Panc1 (cell line): ENCODE measurements around the gene CLDN34. TPM values are rescaled to one million over a fixed set of nuclear protein-coding genes. Genes with fewer than 3 reads are reported as not detected.

Experiments used
- ATAC-seq: fragments of 200-7000 bp; cut with Tn5 transposase; 2 replicates; pipeline ENCODE4 v1.9.1; 2020; ENCODE audit warnings: mild to moderate bottlenecking, moderate library complexity
- BruUV-seq: library from RNA; stranded (reverse); fragments of 400-500 nt; replicated peaks from 2 replicates; lab custom pipeline; 2021; lab: Mats Ljungman, UMichigan
- CTCF ChIA-PET: fragments of 300-600 bp; sonication (Branson Sonifier 250); formaldehyde crosslinking; loops from one replicate; lab custom pipeline; 2022; ENCODE audit warnings: antibody characterized with exemption; lab: Charles Lee
- POLR2A ChIA-PET: fragments of 300-600 bp; sonication (Branson Sonifier 250); formaldehyde crosslinking; loops from one replicate; lab custom pipeline; 2022; ENCODE audit warnings: antibody characterized with exemption; lab: Charles Lee
- DNase-seq: peaks from one replicate; pipeline ENCODE4 v3.0.0-alpha.2; 2010; ENCODE audit warnings: low read depth, low spot score
- H3K27ac ChIP-seq: 2 replicates; pipeline ENCODE4 v1.5.1; 2011; ENCODE audit warnings: mild to moderate bottlenecking, low read length, inconsistent platforms
- H3K27me3 ChIP-seq: fragments of 200-500 bp; sonication (Bioruptor generic); 2 replicates; pipeline ENCODE4 v1.6.0; 2014; ENCODE audit warnings: low read length, inconsistent platforms; ENCODE audit not compliant: control insufficient read depth, insufficient read depth
- H3K36me3 ChIP-seq: fragments of 200-500 bp; sonication (Bioruptor generic); 2 replicates; pipeline ENCODE4 v1.5.1; 2014; ENCODE audit warnings: inconsistent platforms, mild to moderate bottlenecking, low read length, moderate library complexity; ENCODE audit not compliant: control insufficient read depth, insufficient read depth
- H3K4me1 ChIP-seq: 2 replicates; pipeline ENCODE4 v1.5.1; 2011; ENCODE audit warnings: inconsistent platforms, mild to moderate bottlenecking, low read length, moderate library complexity; ENCODE audit not compliant: control insufficient read depth, insufficient read depth
- H3K4me3 ChIP-seq, 2 experiments: 2 replicates each; pipeline ENCODE4 v1.5.1; 2011 to 2012; ENCODE audit warnings: low read depth in 2 of 2, low read length in 2 of 2, mild to moderate bottlenecking in 2 of 2, inconsistent platforms in 1 of 2, moderate library complexity in 1 of 2
- H3K9me3 ChIP-seq: fragments of 200-500 bp; sonication (Bioruptor generic); 2 replicates; pipeline ENCODE4 v1.5.1; 2014; ENCODE audit warnings: low read depth, mild to moderate bottlenecking, inconsistent platforms, low read length, moderate library complexity; ENCODE audit not compliant: control insufficient read depth, insufficient read depth
- CTCF ChIP-seq: fragments of 450-650 bp; IDR thresholded peaks from 2 replicates; pipeline ENCODE4 v1.5.1; 2017; ENCODE audit warnings: mild to moderate bottlenecking
- POLR2AphosphoS5 ChIP-seq: IDR thresholded peaks from 2 replicates; pipeline ENCODE4 v1.6.1; 2012; ENCODE audit warnings: mild to moderate bottlenecking, low read depth, low read length, moderate library complexity
- REST ChIP-seq, 2 experiments: IDR thresholded peaks; 2 replicates each; pipeline ENCODE4 v1.6.1; 2011 to 2012; ENCODE audit warnings: low read depth in 2 of 2, control low read depth in 1 of 2, low read length in 1 of 2, mild to moderate bottlenecking in 1 of 2, moderate library complexity in 1 of 2; ENCODE audit not compliant: insufficient read depth in 1 of 2
- SIN3A ChIP-seq: IDR thresholded peaks from 2 replicates; pipeline ENCODE4 v1.6.1; 2012; ENCODE audit warnings: low read depth, mild to moderate bottlenecking, low read length, moderate library complexity, borderline replicate concordance; ENCODE audit not compliant: insufficient read depth
- TCF7L2 ChIP-seq: IDR thresholded peaks from 2 replicates; pipeline ENCODE4 v1.6.1; 2011; ENCODE audit warnings: mild to moderate bottlenecking, low read depth, low read length, inconsistent platforms
- in situ Hi-C: cut with HindIII; loops from 2 replicates; pipeline ENCODE4 v1.10.0; 2016; ENCODE audit warnings: low sequenced_read_pairs, low pct_unique_long_range_greater_than_20kb
- intact Hi-C: fragments of 100-400 bp; cut with micrococcal nuclease; formaldehyde crosslinking; loops from one replicate; pipeline ENCODE4 v1.10.0; 2022; ENCODE audit not compliant: unreplicated experiment
- total RNA-seq: library from RNA; stranded (reverse); gene quantifications from one replicate; pipeline ENCODE4 v1.2.1, GENCODE V29; 2021; ENCODE audit not compliant: unreplicated experiment

Gene CLDN34
- total RNA-seq, 1 experiment from 2014 or later, result not detected

- Histone ChIP-seq H3K27ac (peak overlapping the region; percentile 65; the same call in 1 of the 2 replicates), H3K4me1 (no peaks in the 10 kb centered on the region), H3K9me3 (no peaks in the 10 kb centered on the region), H3K36me3 (no peaks in the 10 kb centered on the region), H3K27me3 (no peaks in the 10 kb centered on the region), H3K4me3 (no peak overlapping the region)
- ChIA-PET CTCF (no interaction called here), POLR2A (no interaction called here)
- in situ Hi-C loops, result no loop called here
- no peak for DNase-seq
- no peak for ATAC-seq
- BruUV-seq, result no TSS peak
- TF ChIP-seq CTCF (no peak), POLR2AphosphoS5 (no peak), REST (IDR thresholded peaks at IDR 0.05; ENCODE audit: insufficient read depth in 1 of 2, low read depth in 2 of 2, low read length in 1 of 2) (no peak), TCF7L2 (no peak), SIN3A (no peak)
- intact Hi-C loops, result no loop called here
These were observed 43.5 kb downstream of the CLDN34 start for GRCh38 chrX:10010686-10011085.

GRCh38 chrX:10011261-10011931, 44.2 kb downstream of the CLDN34 start:
- Histone ChIP-seq H3K4me1 (no peaks in the 10 kb centered on the region), H3K27me3 (no peaks in the 10 kb centered on the region), H3K9me3 (no peaks in the 10 kb centered on the region), H3K4me3 (no peak overlapping the region), H3K27ac (peak overlapping the region; percentile 65; the same call in 1 of the 2 replicates), H3K36me3 (no peaks in the 10 kb centered on the region)
- intact Hi-C loops (no loop called here), in situ Hi-C loops (no loop called here)
- ATAC-seq (no peak), DNase-seq (no peak)
- ChIA-PET CTCF (no interaction called here), POLR2A (no interaction called here)
- TF ChIP-seq TCF7L2 (no peak), REST (IDR thresholded peaks at IDR 0.05; ENCODE audit: insufficient read depth in 1 of 2, low read depth in 2 of 2, low read length in 1 of 2) (no peak), SIN3A (no peak), CTCF (no peak), POLR2AphosphoS5 (no peak)
- no TSS peak for BruUV-seq
